IMR-90 (cell line): ENCODE results near the gene FCHSD2. TPM values are rescaled to one million over a fixed set of nuclear protein-coding genes. Genes with fewer than 3 reads are reported as not detected.

Experiments used
- ATAC-seq: fragments of 200-7000 bp; cut with Tn5 transposase; 2 replicates; pipeline ENCODE4 v1.9.1; 2020; ENCODE audit warnings: low read depth, mild to moderate bottlenecking, moderate library complexity
- BruUV-seq: library from RNA; stranded (reverse); fragments of 400-500 nt; replicated peaks from 2 replicates; lab custom pipeline; 2021; lab: Mats Ljungman, UMichigan
- CTCF ChIA-PET: fragments of 300-600 bp; formaldehyde crosslinking; extraction: SDS; loops from one replicate; lab custom pipeline; 2021; ENCODE audit warnings: antibody characterized with exemption; lab: Yijun Ruan, JAX
- POLR2A ChIA-PET: fragments of 300-600 bp; sonication (Branson Sonifier 250); formaldehyde crosslinking; loops from one replicate; lab custom pipeline; 2022; ENCODE audit warnings: antibody characterized with exemption; ENCODE audit not compliant: unreplicated experiment; lab: Charles Lee
- DNase-seq: peaks from one replicate; pipeline ENCODE4 v3.0.0; 2013
- H2AFZ ChIP-seq: replicated peaks from 2 replicates; pipeline ENCODE3; 2013; ENCODE audit warnings: low read length, mild to moderate bottlenecking; ENCODE audit not compliant: poor library complexity
- H2AK5ac ChIP-seq: 2 replicates; pipeline ENCODE4 v1.6.1; 2013; ENCODE audit warnings: low read depth, low read length, inconsistent platforms
- H2AK9ac ChIP-seq: replicated peaks from 2 replicates; pipeline ENCODE3; 2013; ENCODE audit warnings: mild to moderate bottlenecking, low read depth, low read length, moderate library complexity; ENCODE audit not compliant: poor library complexity
- H2BK120ac ChIP-seq: 2 replicates; pipeline ENCODE4 v1.6.1; 2013; ENCODE audit warnings: low read depth, low read length, inconsistent platforms
- H2BK15ac ChIP-seq: 3 replicates; pipeline ENCODE4 v1.6.1; 2013; ENCODE audit warnings: low read depth, low read length, inconsistent platforms
- H2BK20ac ChIP-seq: 2 replicates; pipeline ENCODE4 v1.6.1; 2013; ENCODE audit warnings: low read depth, mild to moderate bottlenecking, inconsistent platforms, low read length, moderate library complexity
- H2BK5ac ChIP-seq: 2 replicates; pipeline ENCODE4 v1.6.1; 2013; ENCODE audit warnings: mild to moderate bottlenecking, low read depth, low read length, inconsistent platforms; ENCODE audit not compliant: poor library complexity, severe bottlenecking
- H3K14ac ChIP-seq: replicated peaks from 2 replicates; pipeline ENCODE4 v1.6.1; 2013; ENCODE audit warnings: low read depth, low read length, inconsistent platforms
- H3K18ac ChIP-seq: 2 replicates; pipeline ENCODE4 v1.6.1; 2013; ENCODE audit warnings: low read depth, low read length, control low read depth
- H3K23ac ChIP-seq: 2 replicates; pipeline ENCODE4 v1.6.1; 2013; ENCODE audit warnings: low read depth, low read length, inconsistent platforms
- H3K27ac ChIP-seq: 2 replicates; pipeline ENCODE4 v1.5.1; 2013; ENCODE audit warnings: mild to moderate bottlenecking, control low read depth, low read length; ENCODE audit not compliant: insufficient read depth
- H3K27me3 ChIP-seq: 2 replicates; pipeline ENCODE4 v1.6.1; 2013; ENCODE audit warnings: low read length; ENCODE audit not compliant: control insufficient read depth, insufficient read depth
- H3K36me3 ChIP-seq: 2 replicates; pipeline ENCODE4 v1.6.1; 2013; ENCODE audit warnings: low read length, mixed read lengths; ENCODE audit not compliant: control insufficient read depth, insufficient read depth
- H3K4ac ChIP-seq: 2 replicates; pipeline ENCODE4 v1.6.1; 2013; ENCODE audit warnings: low read depth, low read length, inconsistent platforms
- H3K4me1 ChIP-seq: 2 replicates; pipeline ENCODE4 v1.6.1; 2013; ENCODE audit warnings: low read length, mixed read lengths; ENCODE audit not compliant: control insufficient read depth, insufficient read depth
- H3K4me2 ChIP-seq: 2 replicates; pipeline ENCODE4 v1.6.1; 2013; ENCODE audit warnings: low read depth, mild to moderate bottlenecking, control low read depth, low read length, moderate library complexity
- H3K4me3 ChIP-seq: 2 replicates; pipeline ENCODE4 v1.5.1; 2013; ENCODE audit warnings: low read depth, mild to moderate bottlenecking, control low read depth, low read length, moderate library complexity; ENCODE audit not compliant: insufficient read depth
- H3K56ac ChIP-seq: 2 replicates; pipeline ENCODE4 v1.6.1; 2013; ENCODE audit warnings: low read length, inconsistent platforms; ENCODE audit not compliant: insufficient read depth; ENCODE audit errors: extremely low read depth
- H3K79me1 ChIP-seq, 2 experiments: 2 replicates each; pipeline ENCODE4 v1.6.1; 2013; ENCODE audit warnings: low read length in 2 of 2, inconsistent platforms in 1 of 2, low read depth in 1 of 2
- H3K9ac ChIP-seq: 2 replicates; pipeline ENCODE4 v1.6.1; 2013; ENCODE audit warnings: low read depth, low read length, control low read depth
- H3K9me1 ChIP-seq: 2 replicates; pipeline ENCODE4 v1.6.1; 2013; ENCODE audit warnings: low read length, inconsistent platforms; ENCODE audit not compliant: insufficient read depth
- H3K9me3 ChIP-seq: 2 replicates; pipeline ENCODE4 v1.6.1; 2013; ENCODE audit warnings: low read length; ENCODE audit not compliant: control insufficient read depth, insufficient read depth
- H4K20me1 ChIP-seq: 2 replicates; pipeline ENCODE4 v1.6.1; 2013; ENCODE audit warnings: low read length, inconsistent platforms; ENCODE audit not compliant: insufficient read depth
- H4K5ac ChIP-seq: 2 replicates; pipeline ENCODE4 v1.6.1; 2013; ENCODE audit warnings: mild to moderate bottlenecking, low read depth, low read length, control low read depth
- H4K8ac ChIP-seq, 2 experiments: 2 replicates each; pipeline ENCODE4 v1.6.1; 2013; ENCODE audit warnings: low read depth in 2 of 2, low read length in 2 of 2, control low read depth in 1 of 2, inconsistent platforms in 1 of 2
- H4K91ac ChIP-seq: 2 replicates; pipeline ENCODE4 v1.6.1; 2013; ENCODE audit warnings: low read depth, low read length, inconsistent platforms; ENCODE audit not compliant: insufficient read depth
- MAFK ChIP-seq: IDR thresholded peaks from 2 replicates; pipeline ENCODE4 v1.6.1; 2012; ENCODE audit warnings: low read depth, low read length, improper control_type of control experiment
- WGBS, 2 experiments: methylation state at CpG; one replicate each; pipeline versions ENCODE4 v1.1.5 to v1.1.7; 2013; ENCODE audit warnings: missing lambda C conversion rate in 2 of 2; ENCODE audit not compliant: insufficient read length in 1 of 2; ENCODE audit errors: extremely low coverage in 2 of 2; 5-methylcytosine and 5-hydroxymethylcytosine counted together
- dilution Hi-C: fragments of 300-500 bp; cut with HindIII; formaldehyde crosslinking; loops from one replicate; pipeline ENCODE4 v1.14.3; 2018; ENCODE audit warnings: low sequenced_read_pairs; ENCODE audit not compliant: unreplicated experiment
- in situ Hi-C: fragments of 300-500 bp; cut with MboI; formaldehyde crosslinking; loops from 3 replicates; pipeline ENCODE4 v1.14.3; 2019; ENCODE audit warnings: low sequenced_read_pairs, inconsistent platforms, mixed read lengths
- intact Hi-C: fragments of 100-400 bp; cut with micrococcal nuclease; formaldehyde crosslinking; loops from 2 replicates; pipeline ENCODE4 v1.10.0; 2022
- polyA plus RNA-seq, 3 experiments: library from polyadenylated mRNA; depleted of rRNA; stranded (reverse); fragments of >200 nt; gene quantifications; 2 replicates each; pipeline ENCODE4 v1.2.3, GENCODE V29; 2012; ENCODE audit warnings: low replicate concordance in 1 of 3
- total RNA-seq: library from RNA; depleted of rRNA; stranded (reverse); fragments of >200 nt; gene quantifications from 2 replicates; pipeline ENCODE4 v1.2.3, GENCODE V29; 2012
- TF ChIP-seq, protein P1 (sequence below): conservative IDR thresholded peaks from 2 replicates; pipeline ENCODE4 v1.5.1; 2012; ENCODE audit warnings: mild to moderate bottlenecking, low read depth, low read length, improper control_type of control experiment

The FCHSD2 gene
- total and polyA plus RNA-seq, 2 of the 4 experiments (the other 2 are of a cell fraction): 5.9 to 18.7 TPM

- Histone ChIP-seq H4K91ac (peak overlapping the region; percentile 58; the same call in 1 of the 2 replicates), H3K36me3 (no peaks in the 10 kb centered on the region), H3K4me3 (peak overlapping the region; percentile 89), H4K8ac (peak overlapping the region in 1 of 2 experiments; percentile 84; a peak in 3 of 4 replicates), H2BK5ac (peak overlapping the region; percentile 86), H3K18ac (no peak overlapping the region), H2BK15ac (peak overlapping the region; percentile 81; the same call in 1 of the 3 replicates), H2AFZ (peak overlapping the region; percentile 99), H3K4ac (peak overlapping the region; percentile 91), H3K23ac (peak overlapping the region; percentile 83), H3K79me1 (peaks cover 11 to 63% of the 10 kb centered on the region in 2 experiments; a peak in 3 of 4 replicates), H2BK120ac (peak overlapping the region; percentile 64; the same call in 1 of the 2 replicates), H3K9me3 (no peaks in the 10 kb centered on the region), H4K20me1 (no peaks in the 10 kb centered on the region), H3K27ac (peak overlapping the region; percentile 18; the same call in 1 of the 2 replicates), H3K14ac (peak overlapping the region; percentile 77), H4K5ac (peak overlapping the region; percentile 12; the same call in 1 of the 2 replicates), H2AK9ac (peak overlapping the region; percentile 90), H3K9me1 (peaks cover 14% of the 10 kb centered on the region; the same call in 1 of the 2 replicates), H3K9ac (peak overlapping the region; percentile 90), H2BK20ac (no peak overlapping the region), H3K27me3 (no peaks in the 10 kb centered on the region), H2AK5ac (peak overlapping the region; percentile 70), H3K56ac (no peak overlapping the region), H3K4me2 (peak overlapping the region; percentile 84), H3K4me1 (peaks cover 22% of the 10 kb centered on the region)
- dilution Hi-C loops: no loop called here
- ATAC-seq: no peak
- ChIA-PET POLR2A (interaction anchor here (0.6 kb wide), 1 partner anchor 302 kb away, joined by 3 read pairs; no protein-coding TSS in a partner anchor), CTCF (interaction anchor here (0.9 kb wide), 1 partner anchor 21 kb away, joined by 3 read pairs; no protein-coding TSS in a partner anchor)
- in situ Hi-C loops: no loop called here
- DNase-seq: no peak
- 100% methylated on average over 1 of the region's 13 CpGs; no CpG with 5 or more reads in 1 of the 2 experiments for WGBS, 2 experiments
- no peak for TF ChIP-seq MAFK
- TF ChIP-seq, protein P1, sequence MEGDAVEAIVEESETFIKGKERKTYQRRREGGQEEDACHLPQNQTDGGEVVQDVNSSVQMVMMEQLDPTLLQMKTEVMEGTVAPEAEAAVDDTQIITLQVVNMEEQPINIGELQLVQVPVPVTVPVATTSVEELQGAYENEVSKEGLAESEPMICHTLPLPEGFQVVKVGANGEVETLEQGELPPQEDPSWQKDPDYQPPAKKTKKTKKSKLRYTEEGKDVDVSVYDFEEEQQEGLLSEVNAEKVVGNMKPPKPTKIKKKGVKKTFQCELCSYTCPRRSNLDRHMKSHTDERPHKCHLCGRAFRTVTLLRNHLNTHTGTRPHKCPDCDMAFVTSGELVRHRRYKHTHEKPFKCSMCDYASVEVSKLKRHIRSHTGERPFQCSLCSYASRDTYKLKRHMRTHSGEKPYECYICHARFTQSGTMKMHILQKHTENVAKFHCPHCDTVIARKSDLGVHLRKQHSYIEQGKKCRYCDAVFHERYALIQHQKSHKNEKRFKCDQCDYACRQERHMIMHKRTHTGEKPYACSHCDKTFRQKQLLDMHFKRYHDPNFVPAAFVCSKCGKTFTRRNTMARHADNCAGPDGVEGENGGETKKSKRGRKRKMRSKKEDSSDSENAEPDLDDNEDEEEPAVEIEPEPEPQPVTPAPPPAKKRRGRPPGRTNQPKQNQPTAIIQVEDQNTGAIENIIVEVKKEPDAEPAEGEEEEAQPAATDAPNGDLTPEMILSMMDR: no peak
- intact Hi-C loops: no loop called here
- no TSS peak for BruUV-seq
Observed at GRCh38 chr11:72815110-72815618, 327.0 kb downstream of the FCHSD2 start.
